Gastroesophageal sphincter (tissue), 4 donors: ENCODE data around the gene ZNF354C. TPM values are rescaled to one million over a fixed set of nuclear protein-coding genes. Genes with fewer than 3 reads are reported as not detected.

Experiments
- ATAC-seq: fragments of 150-250 bp; one replicate; pipeline ENCODE4 v1.9.1; 2016; ENCODE audit warnings: mild to moderate bottlenecking, moderate library complexity
- H3K27ac ChIP-seq, 4 donors: fragments of 200-600 bp; sonication (generic) in 3 of 4; 1 replicate in 3 of 4; 2 replicates in 1 of 4; pipeline ENCODE4 v1.5.1; 2016 to 2019
- H3K27me3 ChIP-seq: fragments of 200-600 bp; sonication (generic); one replicate; pipeline ENCODE4 v1.5.1; 2019
- H3K36me3 ChIP-seq, 2 donors: fragments of 200-600 bp; sonication (generic); one replicate each; pipeline ENCODE4 v1.5.1; 2019; ENCODE audit warnings: control low read depth in 1 of 2
- H3K4me1 ChIP-seq, 3 donors: fragments of 200-600 bp; sonication (generic); 1 replicate in 2 of 3; 2 replicates in 1 of 3; pipeline ENCODE4 v1.5.1; 2016 to 2019; ENCODE audit warnings: control low read depth in 2 of 3
- H3K4me3 ChIP-seq, 2 donors: fragments of 200-600 bp; sonication (generic); one replicate each; pipeline ENCODE4 v1.5.1; 2019; ENCODE audit warnings: mild to moderate bottlenecking in 1 of 2, moderate library complexity in 1 of 2
- H3K9me3 ChIP-seq, 3 donors: fragments of 200-600 bp; sonication (generic); one replicate each; pipeline ENCODE4 v1.5.1; 2017 to 2019; ENCODE audit warnings: control low read depth in 2 of 3
- EP300 ChIP-seq: sonication (generic); formaldehyde crosslinking; IDR thresholded peaks from one replicate; pipeline ENCODE4 v1.6.1; 2017; ENCODE audit warnings: antibody characterized with exemption, mild to moderate bottlenecking
- POLR2A ChIP-seq, 2 donors: fragments of 450-650 bp; IDR thresholded peaks; one replicate each; pipeline ENCODE4 v1.6.1; 2017; ENCODE audit warnings: antibody characterized with exemption in 2 of 2, mild to moderate bottlenecking in 2 of 2, moderate library complexity in 1 of 2
- POLR2AphosphoS5 ChIP-seq: sonication (generic); formaldehyde crosslinking; IDR thresholded peaks from one replicate; pipeline ENCODE4 v1.6.1; 2017; ENCODE audit warnings: antibody characterized with exemption
- WGBS, 2 donors: methylation state at CpG; one replicate each; pipeline ENCODE4 v1.1.5; 2018; ENCODE audit warnings: low coverage in 1 of 2; 5-methylcytosine and 5-hydroxymethylcytosine counted together
- total RNA-seq, 4 donors: library from RNA; depleted of rRNA; stranded (reverse); fragments of >200 nt; gene quantifications; one replicate each; pipeline ENCODE4 v1.1.0, GENCODE V29; 2016
- TF ChIP-seq, protein P1 (sequence below), 4 experiments: fragments of 200-600 bp in 2 of 4; fragments of 450-650 bp in 2 of 4; sonication (generic) in 1 of 4; IDR thresholded peaks; one replicate each; pipeline ENCODE4 v1.5.1; 2017 to 2019; ENCODE audit warnings: antibody characterized with exemption in 4 of 4, mild to moderate bottlenecking in 2 of 4, moderate library complexity in 2 of 4

ZNF354C gene
- total RNA-seq, 4 donors from 2014 or later = 5.3 to 14.8 (median 6.9) TPM

DNA sequence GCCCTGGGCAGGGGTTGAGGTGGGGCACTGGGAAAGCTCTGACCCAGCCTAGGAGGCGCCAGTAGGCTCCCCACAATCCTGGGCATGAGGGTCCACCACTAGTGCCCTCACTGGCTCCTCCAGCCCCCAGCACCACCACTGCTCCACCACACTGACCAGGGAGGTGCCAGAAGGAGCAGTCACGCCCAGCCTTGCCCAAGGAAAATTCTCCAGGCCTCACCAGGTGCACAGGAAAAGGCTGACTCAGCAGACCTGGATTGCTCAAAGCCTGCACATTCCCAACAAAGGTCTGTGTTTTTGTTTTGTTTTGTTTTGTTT is 62.9 kb downstream of the ZNF354C start:
- no peak overlapping the region for H3K4me3 ChIP-seq
- H3K27ac ChIP-seq = no peak overlapping the region
- no peaks in the 10 kb centered on the region for H3K4me1 ChIP-seq
- H3K9me3 ChIP-seq = peaks cover 0 to 24% (median 0%) of the 10 kb centered on the region in 3 donors
- 100% methylated on average over 1 of the region's 2 CpGs; no CpG with 5 or more reads in 1 of the 2 donors for WGBS, 2 donors
- ATAC-seq = no peak
- TF ChIP-seq, protein P1, sequence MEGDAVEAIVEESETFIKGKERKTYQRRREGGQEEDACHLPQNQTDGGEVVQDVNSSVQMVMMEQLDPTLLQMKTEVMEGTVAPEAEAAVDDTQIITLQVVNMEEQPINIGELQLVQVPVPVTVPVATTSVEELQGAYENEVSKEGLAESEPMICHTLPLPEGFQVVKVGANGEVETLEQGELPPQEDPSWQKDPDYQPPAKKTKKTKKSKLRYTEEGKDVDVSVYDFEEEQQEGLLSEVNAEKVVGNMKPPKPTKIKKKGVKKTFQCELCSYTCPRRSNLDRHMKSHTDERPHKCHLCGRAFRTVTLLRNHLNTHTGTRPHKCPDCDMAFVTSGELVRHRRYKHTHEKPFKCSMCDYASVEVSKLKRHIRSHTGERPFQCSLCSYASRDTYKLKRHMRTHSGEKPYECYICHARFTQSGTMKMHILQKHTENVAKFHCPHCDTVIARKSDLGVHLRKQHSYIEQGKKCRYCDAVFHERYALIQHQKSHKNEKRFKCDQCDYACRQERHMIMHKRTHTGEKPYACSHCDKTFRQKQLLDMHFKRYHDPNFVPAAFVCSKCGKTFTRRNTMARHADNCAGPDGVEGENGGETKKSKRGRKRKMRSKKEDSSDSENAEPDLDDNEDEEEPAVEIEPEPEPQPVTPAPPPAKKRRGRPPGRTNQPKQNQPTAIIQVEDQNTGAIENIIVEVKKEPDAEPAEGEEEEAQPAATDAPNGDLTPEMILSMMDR (IDR thresholded peaks at IDR 0.05) = no peak
- TF ChIP-seq POLR2AphosphoS5 (no peak), EP300 (no peak), POLR2A (IDR thresholded peaks at IDR 0.05) (no peak)
- H3K36me3 ChIP-seq = peaks cover 0 to 36% of the 10 kb centered on the region in 2 donors
- no peaks in the 10 kb centered on the region for H3K27me3 ChIP-seq

DNA sequence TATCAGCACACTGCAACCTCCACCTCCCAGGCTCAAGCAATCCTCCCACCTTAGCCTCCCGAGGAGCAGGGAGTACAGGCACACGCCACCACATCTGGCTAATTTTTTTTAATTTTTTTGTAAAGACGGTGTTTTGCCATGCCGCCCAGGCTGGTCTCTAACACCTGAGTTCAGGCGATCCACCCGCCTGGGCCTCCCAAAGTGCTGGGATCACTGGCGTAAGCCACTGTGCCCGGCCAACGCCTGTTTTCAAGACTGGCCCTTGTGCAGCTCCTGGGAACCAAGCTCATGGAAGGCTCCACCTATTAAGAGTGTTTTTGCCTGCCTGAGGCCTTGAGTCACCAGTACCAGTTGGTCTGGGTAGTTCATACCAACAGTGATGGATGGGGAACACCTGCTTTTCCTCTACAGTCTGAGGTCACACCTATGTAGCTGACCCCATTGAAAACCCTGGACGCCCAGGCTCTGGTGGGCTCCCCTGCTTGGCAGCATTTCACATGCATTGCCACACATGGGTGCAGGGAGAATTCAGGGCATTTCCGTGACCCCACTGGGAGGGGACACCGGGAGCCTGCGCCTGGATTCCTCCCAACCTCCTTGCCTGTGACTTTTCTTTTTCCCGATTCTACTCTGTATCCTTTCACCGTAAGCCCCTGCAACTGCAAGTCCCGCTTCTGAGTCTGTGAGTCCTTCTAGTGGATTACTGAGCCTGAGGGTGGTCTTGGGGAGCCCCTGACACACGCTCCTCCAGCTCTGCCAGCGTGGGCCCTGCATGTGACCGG is 63.5 kb downstream of the ZNF354C start:
- no peak for ATAC-seq
- WGBS, 2 donors = 87 to 96% methylated on average over 7 to 16 of the region's 19 CpGs
- Histone ChIP-seq H3K27me3 (no peaks in the 10 kb centered on the region), H3K36me3 (peaks cover 0 to 37% of the 10 kb centered on the region in 2 donors), H3K9me3 (peaks cover 0 to 24% (median 0%) of the 10 kb centered on the region in 3 donors), H3K27ac (no peak overlapping the region), H3K4me3 (no peak overlapping the region), H3K4me1 (no peaks in the 10 kb centered on the region)
- TF ChIP-seq POLR2AphosphoS5 = no peak
- TF ChIP-seq, protein P1 (IDR thresholded peaks at IDR 0.05) = no peak
- TF ChIP-seq EP300 = no peak
- TF ChIP-seq POLR2A (IDR thresholded peaks at IDR 0.05) = no peak

DNA sequence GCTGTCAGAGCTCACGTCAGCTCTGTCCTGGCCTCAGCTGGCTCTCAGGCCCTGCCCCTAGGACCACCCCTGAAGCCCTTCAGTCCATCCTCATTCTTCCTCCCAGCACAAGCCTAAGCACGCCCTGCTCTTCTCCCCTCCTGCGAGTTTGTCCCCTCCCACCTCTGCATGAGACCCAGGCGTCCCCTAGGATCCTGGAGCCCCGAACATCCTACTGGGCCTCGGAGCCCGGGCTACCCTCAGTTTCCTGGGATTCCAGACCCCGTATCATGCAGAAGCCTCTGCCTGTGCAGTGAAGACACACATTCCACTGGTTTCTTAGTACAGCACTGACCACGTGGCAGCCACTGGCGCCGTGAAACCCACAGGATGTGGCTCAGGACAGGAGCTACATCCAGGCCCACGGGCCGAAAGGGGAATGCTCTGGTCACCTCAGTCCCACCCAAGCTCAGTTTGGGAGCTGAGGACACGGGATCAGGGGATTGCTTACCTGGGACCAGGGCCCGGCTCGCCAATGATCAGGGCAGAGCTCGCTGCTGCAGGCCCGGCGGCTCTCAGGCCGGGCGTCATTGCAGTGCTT is 64.2 kb downstream of the ZNF354C start:
- WGBS, 2 donors = 86% methylated on average over 8 of the region's 21 CpGs; no CpG with 5 or more reads in 1 of the 2 donors
- no peak for TF ChIP-seq EP300
- no peak for TF ChIP-seq POLR2A (IDR thresholded peaks at IDR 0.05)
- no peak for TF ChIP-seq POLR2AphosphoS5
- TF ChIP-seq, protein P1 (IDR thresholded peaks at IDR 0.05) = no peak
- H3K27me3 ChIP-seq = no peaks in the 10 kb centered on the region
- H3K4me3 ChIP-seq = no peak overlapping the region
- H3K4me1 ChIP-seq = no peaks in the 10 kb centered on the region
- H3K36me3 ChIP-seq = peaks cover 0 to 44% of the 10 kb centered on the region in 2 donors
- no peak for ATAC-seq
- H3K9me3 ChIP-seq = peaks cover 0 to 24% (median 0%) of the 10 kb centered on the region in 3 donors
- no peak overlapping the region for H3K27ac ChIP-seq

DNA sequence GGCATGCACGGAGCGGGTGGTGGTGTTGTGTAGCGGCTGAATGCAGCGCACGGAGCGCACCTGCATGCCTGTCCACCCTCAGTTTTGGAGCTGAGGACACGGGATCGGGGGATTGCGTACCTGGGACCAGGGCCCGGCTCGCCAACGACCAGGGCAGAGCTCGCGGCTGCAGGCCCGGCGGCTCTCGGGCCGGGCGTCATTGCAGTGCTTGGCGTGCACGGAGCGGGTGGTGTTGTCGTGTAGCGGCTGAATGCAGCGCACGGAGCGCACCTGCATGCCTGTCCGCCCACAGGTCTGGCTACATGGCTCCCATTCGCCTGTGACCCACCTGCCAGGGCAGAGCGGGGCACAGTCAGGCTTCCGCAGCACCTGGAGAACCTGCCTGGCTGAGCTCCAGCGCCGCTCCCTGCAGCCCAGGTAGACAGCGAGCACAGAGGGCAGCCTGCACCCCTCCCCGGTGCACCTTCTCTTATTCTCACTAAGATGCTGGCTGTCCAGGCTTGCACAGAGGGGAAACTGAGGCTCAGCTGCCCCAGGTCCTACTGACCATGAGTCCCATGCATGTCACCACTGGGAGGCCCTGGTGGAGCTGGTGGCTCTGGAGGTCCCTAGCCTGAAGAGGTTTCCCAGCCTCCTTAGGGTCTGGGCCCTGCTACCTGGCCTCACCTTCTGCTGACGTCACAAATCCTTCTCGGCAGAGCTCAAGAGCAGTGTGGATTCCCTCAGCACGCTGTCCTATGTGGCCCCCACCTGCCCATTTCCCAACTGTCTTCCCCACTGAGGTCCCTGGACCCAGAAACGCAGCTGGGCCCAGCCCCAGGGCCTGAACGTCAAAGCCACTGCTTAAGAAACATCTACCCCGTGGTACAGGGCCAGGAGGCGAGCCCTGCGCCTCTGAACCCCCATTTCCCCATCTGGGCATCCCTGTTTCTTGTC is 64.9 kb downstream of the ZNF354C start:
- no peak overlapping the region for H3K4me3 ChIP-seq
- no peaks in the 10 kb centered on the region for H3K27me3 ChIP-seq
- no peaks in the 10 kb centered on the region for H3K4me1 ChIP-seq
- H3K27ac ChIP-seq = no peak overlapping the region
- 87 to 91% methylated on average over 6 of the region's 43 CpGs for WGBS, 2 donors
- ATAC-seq = no peak
- TF ChIP-seq, protein P1 (IDR thresholded peaks at IDR 0.05) = no peak
- no peak for TF ChIP-seq POLR2AphosphoS5
- TF ChIP-seq EP300 = no peak
- TF ChIP-seq POLR2A (IDR thresholded peaks at IDR 0.05) = no peak
- peaks cover 0 to 24% (median 0%) of the 10 kb centered on the region in 3 donors for H3K9me3 ChIP-seq
- H3K36me3 ChIP-seq = peaks cover 0 to 52% of the 10 kb centered on the region in 2 donors
